ENCODE results near the gene ADGRV1. TPM values are rescaled to one million over a fixed set of nuclear protein-coding genes. Genes with fewer than 3 reads are reported as not detected.

Gene ADGRV1
- polyA plus RNA-seq, 1 donor from 2014 or later = 3.7 TPM

GRCh38 chr5:90654215-90654614 is 95.6 kb downstream of the ADGRV1 start:
- Histone ChIP-seq H3F3A (ENCODE audit: insufficient read depth, low read length, poor library complexity, severe bottlenecking) (no peaks in the 10 kb centered on the region), H2AFZ (ENCODE audit: low read depth, low read length) (no peak overlapping the region), H4K20me1 (ENCODE audit: insufficient read depth) (no peaks in the 10 kb centered on the region), H3K27ac (ENCODE audit: low read length) (no peak overlapping the region), H3K27me3 (ENCODE audit: insufficient read depth, low read depth, low read length) (no peaks in the 10 kb centered on the region), H3K79me2 (replicated peaks; ENCODE audit: insufficient read depth, low read length) (no peaks in the 10 kb centered on the region), H3K36me3 (ENCODE audit: insufficient read depth, low read length) (no peaks in the 10 kb centered on the region), H3K9me2 (ENCODE audit: insufficient read depth, low read length) (no peaks in the 10 kb centered on the region), H3K9ac (ENCODE audit: low read length) (no peak overlapping the region), H3K4me3 (ENCODE audit: low read length) (no peak overlapping the region), H3K9me3 (ENCODE audit: low read length) (no peaks in the 10 kb centered on the region), H3K4me2 (ENCODE audit: low read length) (no peak overlapping the region)
- no peak for TF ChIP-seq REST (IDR thresholded peaks at IDR 0.05; ENCODE audit: borderline replicate concordance)
- TF ChIP-seq EP300 (conservative IDR thresholded peaks at IDR 0.05; ENCODE audit: poor library complexity, severe bottlenecking) = no peak
- TF ChIP-seq MXI1 (conservative IDR thresholded peaks at IDR 0.05; ENCODE audit: poor library complexity, severe bottlenecking) = no peak
- no peak for TF ChIP-seq POLR2AphosphoS5 (IDR thresholded peaks at IDR 0.05)
- TF ChIP-seq EZH2 (IDR thresholded peaks at IDR 0.05; ENCODE audit: borderline replicate concordance, insufficient read depth, low read length, poor library complexity, severe bottlenecking) = no peak
- TF ChIP-seq TAF1 (IDR thresholded peaks at IDR 0.05; ENCODE audit: low read depth) = no peak

GRCh38 chr5:90655423-90655822 is 96.8 kb downstream of the ADGRV1 start:
- no peak for TF ChIP-seq EP300 (conservative IDR thresholded peaks at IDR 0.05; ENCODE audit: poor library complexity, severe bottlenecking)
- Histone ChIP-seq H4K20me1 (ENCODE audit: insufficient read depth) (no peaks in the 10 kb centered on the region), H3K27ac (ENCODE audit: low read length) (no peak overlapping the region), H3F3A (ENCODE audit: insufficient read depth, low read length, poor library complexity, severe bottlenecking) (no peaks in the 10 kb centered on the region), H3K4me2 (ENCODE audit: low read length) (no peak overlapping the region), H3K9me3 (ENCODE audit: low read length) (no peaks in the 10 kb centered on the region), H2AFZ (ENCODE audit: low read depth, low read length) (no peak overlapping the region), H3K4me3 (ENCODE audit: low read length) (no peak overlapping the region), H3K27me3 (ENCODE audit: insufficient read depth, low read depth, low read length) (no peaks in the 10 kb centered on the region), H3K9me2 (ENCODE audit: insufficient read depth, low read length) (no peaks in the 10 kb centered on the region), H3K9ac (ENCODE audit: low read length) (no peak overlapping the region), H3K79me2 (replicated peaks; ENCODE audit: insufficient read depth, low read length) (no peaks in the 10 kb centered on the region), H3K36me3 (ENCODE audit: insufficient read depth, low read length) (no peaks in the 10 kb centered on the region)

- Histone ChIP-seq H3K79me2 (replicated peaks; ENCODE audit: insufficient read depth, low read length) (no peaks in the 10 kb centered on the region), H3K4me3 (ENCODE audit: low read length) (no peak overlapping the region), H3F3A (ENCODE audit: insufficient read depth, low read length, poor library complexity, severe bottlenecking) (no peaks in the 10 kb centered on the region), H4K20me1 (ENCODE audit: insufficient read depth) (no peaks in the 10 kb centered on the region), H3K27ac (ENCODE audit: low read length) (no peak overlapping the region), H3K9ac (ENCODE audit: low read length) (no peak overlapping the region), H3K9me3 (ENCODE audit: low read length) (no peaks in the 10 kb centered on the region), H3K27me3 (ENCODE audit: insufficient read depth, low read depth, low read length) (no peaks in the 10 kb centered on the region), H2AFZ (ENCODE audit: low read depth, low read length) (no peak overlapping the region), H3K9me2 (ENCODE audit: insufficient read depth, low read length) (no peaks in the 10 kb centered on the region), H3K4me2 (ENCODE audit: low read length) (no peak overlapping the region), H3K36me3 (ENCODE audit: insufficient read depth, low read length) (no peaks in the 10 kb centered on the region)
- TF ChIP-seq SMC3 (conservative IDR thresholded peaks at IDR 0.05; ENCODE audit: poor library complexity) (no peak), EZH2 (IDR thresholded peaks at IDR 0.05; ENCODE audit: borderline replicate concordance, insufficient read depth, low read length, poor library complexity, severe bottlenecking) (no peak), RAD21 (conservative IDR thresholded peaks at IDR 0.05) (no peak), CTCF (IDR thresholded peaks at IDR 0.05; ENCODE audit: poor library complexity, severe bottlenecking) (no peak), EP300 (conservative IDR thresholded peaks at IDR 0.05; ENCODE audit: poor library complexity, severe bottlenecking) (no peak), TAF1 (IDR thresholded peaks at IDR 0.05; ENCODE audit: low read depth) (no peak), POLR2AphosphoS5 (IDR thresholded peaks at IDR 0.05) (no peak), MXI1 (conservative IDR thresholded peaks at IDR 0.05; ENCODE audit: poor library complexity, severe bottlenecking) (no peak), REST (IDR thresholded peaks at IDR 0.05; ENCODE audit: borderline replicate concordance) (no peak)
Observed at GRCh38 chr5:90657030-90657429, 98.4 kb downstream of the ADGRV1 start.

Data from neural cell (in vitro differentiated cells).